GM23248 (cell line): ENCODE results near the gene FARP1.

Experiments used
- EZH2 ChIP-seq: fragments of 200-600 bp; sonication (generic); IDR thresholded peaks from 2 replicates; pipeline ENCODE4 v1.6.1; 2018; ENCODE audit warnings: antibody characterized with exemption, mild to moderate bottlenecking; ENCODE audit not compliant: insufficient read depth, poor library complexity, severe bottlenecking
- EZH2phosphoT487 ChIP-seq: fragments of 200-600 bp; sonication (generic); IDR thresholded peaks from 2 replicates; pipeline ENCODE4 v1.6.1; 2018; ENCODE audit warnings: antibody characterized with exemption, moderate library complexity, mild to moderate bottlenecking, low read depth; ENCODE audit not compliant: insufficient read depth

GRCh38 chr13:98109226-98109853, 33.6 kb upstream of the FARP1 start:
- TF ChIP-seq EZH2, result no peak
- no peak for TF ChIP-seq EZH2phosphoT487
